Lung (tissue), 12 donors: Measurements from ENCODE around the gene TTC39B. TPM values are rescaled to one million over a fixed set of nuclear protein-coding genes. Genes with fewer than 3 reads are reported as not detected.
A peak's percentile ranks its signal among the peaks of the same experiment; 100 is the strongest.

ENCODE experiments used
- ATAC-seq: fragments of 200-7000 bp; cut with Tn5 transposase; one replicate; pipeline ENCODE4 v1.9.1; 2020; ENCODE audit warnings: moderate number of reproducible peaks; ENCODE audit not compliant: insufficient read depth, low FRiP score
- DNase-seq, 3 donors: peaks; one replicate each; pipeline ENCODE4 v3.0.0-alpha.2; 2013 to 2017
- H3K27ac ChIP-seq, 2 donors: one replicate each; pipeline ENCODE4 v1.5.1; 2013; ENCODE audit warnings: mild to moderate bottlenecking in 2 of 2, moderate library complexity in 2 of 2, control low read depth in 1 of 2, inconsistent platforms in 1 of 2, low read depth in 1 of 2, low read length in 1 of 2
- H3K27me3 ChIP-seq, 3 donors: one replicate each; pipeline ENCODE4 v1.5.1; 2013; ENCODE audit warnings: low read length in 2 of 3; ENCODE audit not compliant: control insufficient read depth in 3 of 3, insufficient read depth in 3 of 3
- H3K36me3 ChIP-seq, 4 donors: one replicate each; pipeline ENCODE4 v1.5.1; 2013; ENCODE audit warnings: low read length in 4 of 4, mild to moderate bottlenecking in 1 of 4, moderate library complexity in 1 of 4; ENCODE audit not compliant: control insufficient read depth in 4 of 4, insufficient read depth in 4 of 4
- H3K4me1 ChIP-seq, 5 donors: one replicate each; pipeline ENCODE4 v1.5.1; 2013; ENCODE audit warnings: low read length in 5 of 5, mild to moderate bottlenecking in 2 of 5, moderate library complexity in 1 of 5; ENCODE audit not compliant: control insufficient read depth in 5 of 5, insufficient read depth in 5 of 5
- H3K4me3 ChIP-seq: one replicate; pipeline ENCODE4 v1.5.1; 2013; ENCODE audit warnings: mild to moderate bottlenecking, control low read depth, moderate library complexity
- H3K9ac ChIP-seq, 2 donors: one replicate each; pipeline ENCODE4 v1.5.1; 2013; ENCODE audit warnings: low read length in 2 of 2, control low read depth in 1 of 2; ENCODE audit not compliant: insufficient read depth in 1 of 2
- H3K9me3 ChIP-seq, 4 donors: one replicate each; pipeline ENCODE4 v1.5.1; 2013; ENCODE audit warnings: low read length in 3 of 4, mild to moderate bottlenecking in 1 of 4, moderate library complexity in 1 of 4; ENCODE audit not compliant: control insufficient read depth in 4 of 4, insufficient read depth in 3 of 4
- WGBS, 2 donors: extraction: QIAGEN DNeasy Blood & Tissue Kit; methylation state at CpG; one replicate each; pipeline ENCODE4 v1.1.7; 2013; 5-methylcytosine and 5-hydroxymethylcytosine counted together
- polyA plus RNA-seq, 2 donors: library from polyadenylated mRNA; stranded (reverse); fragments of 200-250 nt; gene quantifications; one replicate each; pipeline ENCODE4 v1.2.1, GENCODE V29; 2013
- total RNA-seq, 2 donors: library from RNA; depleted of rRNA in 1 of 2; stranded (reverse); fragments of >200 nt in 1 of 2; gene quantifications; one replicate each; pipeline ENCODE4 v1.2.1, GENCODE V29; 2014 to 2021
- TF ChIP-seq, protein P1 (sequence below): IDR thresholded peaks from 2 replicates; pipeline ENCODE4 v1.5.1; 2012; ENCODE audit warnings: mild to moderate bottlenecking; ENCODE audit errors: control extremely low read depth, extremely low read depth
- donor health status: control.
- donor health status: control.
- donor health status: Bipolar disorder and iron deficiency.
- donor health status: healthy.
- donor health status: DM: yes; HTN: yes; CAD: no.

The TTC39B gene
- total and polyA plus RNA-seq, 4 donors = 4.2 to 30.0 (median 19.2) TPM

DNA sequence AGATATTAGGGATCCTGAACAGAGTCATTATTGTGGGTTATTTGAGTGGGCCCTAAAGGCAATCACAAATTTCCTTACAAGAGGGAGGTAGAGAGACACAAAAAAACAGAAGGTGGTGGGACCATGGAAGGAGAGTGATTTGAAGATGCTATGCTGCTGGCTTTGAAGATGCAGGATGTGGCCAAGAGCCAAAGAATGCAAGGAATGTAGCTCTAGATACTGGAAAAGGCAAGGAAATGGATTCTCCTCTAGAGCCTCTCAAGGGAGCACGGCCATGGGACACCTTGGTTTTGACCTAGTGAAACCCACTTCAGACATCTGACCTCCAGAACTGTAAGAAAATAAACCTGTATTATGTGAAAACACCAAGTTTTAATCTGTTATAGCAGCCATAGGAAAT lies 53.8 kb downstream of the TTC39B start:
- TF ChIP-seq, protein P1, sequence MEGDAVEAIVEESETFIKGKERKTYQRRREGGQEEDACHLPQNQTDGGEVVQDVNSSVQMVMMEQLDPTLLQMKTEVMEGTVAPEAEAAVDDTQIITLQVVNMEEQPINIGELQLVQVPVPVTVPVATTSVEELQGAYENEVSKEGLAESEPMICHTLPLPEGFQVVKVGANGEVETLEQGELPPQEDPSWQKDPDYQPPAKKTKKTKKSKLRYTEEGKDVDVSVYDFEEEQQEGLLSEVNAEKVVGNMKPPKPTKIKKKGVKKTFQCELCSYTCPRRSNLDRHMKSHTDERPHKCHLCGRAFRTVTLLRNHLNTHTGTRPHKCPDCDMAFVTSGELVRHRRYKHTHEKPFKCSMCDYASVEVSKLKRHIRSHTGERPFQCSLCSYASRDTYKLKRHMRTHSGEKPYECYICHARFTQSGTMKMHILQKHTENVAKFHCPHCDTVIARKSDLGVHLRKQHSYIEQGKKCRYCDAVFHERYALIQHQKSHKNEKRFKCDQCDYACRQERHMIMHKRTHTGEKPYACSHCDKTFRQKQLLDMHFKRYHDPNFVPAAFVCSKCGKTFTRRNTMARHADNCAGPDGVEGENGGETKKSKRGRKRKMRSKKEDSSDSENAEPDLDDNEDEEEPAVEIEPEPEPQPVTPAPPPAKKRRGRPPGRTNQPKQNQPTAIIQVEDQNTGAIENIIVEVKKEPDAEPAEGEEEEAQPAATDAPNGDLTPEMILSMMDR = no peak
- DNase-seq (peak in 1 of 3 donors; percentile 16), ATAC-seq (no peak)
- WGBS, 2 donors = 54 to 88% methylated on average over 1 of the region's 1 CpG
- H3K9me3 ChIP-seq = no peaks in the 10 kb centered on the region
- H3K36me3 ChIP-seq = peaks cover 0 to 3% (median 0%) of the 10 kb centered on the region in 4 donors
- H3K27me3 ChIP-seq = no peaks in the 10 kb centered on the region
- H3K27ac ChIP-seq = no peak overlapping the region
- H3K9ac ChIP-seq = no peak overlapping the region
- H3K4me3 ChIP-seq = no peak overlapping the region
- H3K4me1 ChIP-seq = peaks cover 0 to 19% (median 3%) of the 10 kb centered on the region in 5 donors

DNA sequence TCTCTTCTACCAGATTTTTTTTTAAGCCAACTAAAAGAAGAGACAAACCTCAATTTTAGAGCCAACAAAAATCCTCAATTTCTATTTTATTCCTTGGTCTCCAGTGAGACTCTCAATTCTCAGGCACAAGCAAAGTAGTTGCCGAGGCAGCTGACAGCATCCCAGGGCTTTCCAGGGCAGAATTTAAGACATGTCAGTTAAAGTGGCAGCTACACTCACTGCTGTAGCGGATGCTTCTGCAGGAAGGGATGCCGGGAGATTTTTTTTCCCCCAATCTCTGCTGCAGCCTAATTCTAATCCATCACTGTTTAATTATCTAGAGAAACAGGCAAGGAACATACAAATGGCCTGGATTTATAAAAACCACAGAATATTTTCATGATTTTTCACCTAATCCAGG lies 57.0 kb downstream of the TTC39B start:
- no peak overlapping the region for H3K27ac ChIP-seq
- TF ChIP-seq, protein P1 = no peak

DNA sequence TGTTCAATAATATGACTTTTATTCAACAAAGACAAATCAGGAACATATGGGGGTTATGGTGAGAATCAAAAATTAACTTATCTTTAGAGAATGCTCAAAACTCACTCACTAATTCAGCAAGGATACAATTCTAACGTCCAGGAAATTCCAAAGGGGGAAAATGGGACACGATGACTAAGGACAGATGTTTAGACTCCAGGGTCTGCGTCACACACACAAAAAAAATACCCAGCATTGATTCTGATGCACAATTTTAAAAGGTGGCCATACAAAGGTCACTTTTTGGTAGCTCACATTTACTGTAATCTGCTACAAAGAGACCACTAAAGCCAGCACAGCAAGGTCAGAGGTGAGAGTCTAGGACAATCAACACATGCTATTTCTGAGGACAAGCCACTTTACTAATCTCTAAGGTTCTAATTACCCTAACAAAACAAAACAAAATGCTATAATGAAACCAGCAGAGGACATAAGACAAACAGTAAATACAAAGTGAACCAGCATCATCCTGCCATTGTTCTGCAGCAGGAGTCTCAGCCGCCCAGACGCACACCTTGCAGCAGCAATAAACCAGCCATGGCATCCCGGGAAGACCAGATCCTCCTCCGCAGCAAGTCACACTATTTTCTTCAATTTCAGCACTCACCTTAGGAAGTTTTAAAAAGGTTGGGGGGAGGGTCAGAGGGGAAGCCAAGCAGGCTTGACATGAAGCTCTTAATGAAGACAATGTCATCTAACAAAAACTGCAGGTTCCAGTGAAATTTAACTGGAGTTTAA lies 57.8 kb downstream of the TTC39B start:
- no peaks in the 10 kb centered on the region for H3K9me3 ChIP-seq
- H3K27me3 ChIP-seq = no peaks in the 10 kb centered on the region
- no peak overlapping the region for H3K9ac ChIP-seq
- peak in 1 of 3 donors; percentile 45 for DNase-seq
- no peak overlapping the region for H3K4me3 ChIP-seq
- no peak for ATAC-seq
- H3K36me3 ChIP-seq = peaks cover 0 to 1% (median 0%) of the 10 kb centered on the region in 4 donors
- peaks cover 1 to 13% (median 4%) of the 10 kb centered on the region in 5 donors for H3K4me1 ChIP-seq
- peak overlapping the region in 1 of 2 donors; percentile 14 for H3K27ac ChIP-seq
- whole genome bisulfite sequencing, 2 donors = 70 to 85% methylated on average over 7 of the region's 7 CpGs
- TF ChIP-seq, protein P1 = no peak

More for the DNA sequence above, 57.0 kb downstream of the TTC39B start:
- DNase-seq = peak in 1 of 3 donors; percentile 14
- peaks cover 0 to 1% (median 0%) of the 10 kb centered on the region in 4 donors for H3K36me3 ChIP-seq
- 72 to 88% methylated on average over 3 of the region's 3 CpGs for WGBS, 2 donors
- no peak for ATAC-seq
- no peaks in the 10 kb centered on the region for H3K27me3 ChIP-seq
- H3K9me3 ChIP-seq = no peaks in the 10 kb centered on the region
- peaks cover 0 to 10% (median 3%) of the 10 kb centered on the region in 5 donors for H3K4me1 ChIP-seq
- H3K9ac ChIP-seq = no peak overlapping the region
- no peak overlapping the region for H3K4me3 ChIP-seq
